ENCODE measurements around the gene MRPL37. TPM values are rescaled to one million over a fixed set of nuclear protein-coding genes. Genes with fewer than 3 reads are reported as not detected.
A peak's percentile ranks its signal among the peaks of the same experiment; 100 is the strongest.

Gene MRPL37
- total RNA-seq, 1 experiment from 2014 or later = 138 TPM

DNA sequence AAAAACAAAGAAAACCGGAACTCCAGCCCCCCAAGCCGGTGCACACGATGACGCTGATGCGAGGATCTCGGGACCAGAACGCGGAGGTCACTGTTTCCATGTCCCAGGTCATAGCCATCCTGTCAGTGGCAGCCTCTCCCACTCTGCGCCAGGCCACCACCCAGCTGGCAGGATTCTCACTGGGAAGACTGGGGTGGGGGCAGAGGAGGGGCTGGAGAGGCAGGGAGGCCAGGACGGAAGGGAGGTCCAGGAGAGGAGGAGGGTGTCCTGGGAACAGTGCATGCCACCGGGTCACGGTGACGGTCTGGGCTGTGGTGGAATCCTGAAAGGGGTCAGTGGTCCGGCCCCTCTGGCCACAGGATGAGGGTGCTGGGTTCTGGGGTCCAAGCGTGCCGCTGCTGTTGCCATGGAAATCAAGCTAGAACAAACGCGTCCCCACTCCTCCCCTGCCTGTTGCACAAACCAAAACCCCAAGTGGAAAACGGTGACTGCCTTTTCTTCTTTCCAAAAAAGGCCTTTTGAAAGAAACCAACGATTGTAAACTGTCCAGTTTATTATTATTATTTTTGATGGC is 26.1 kb downstream of the MRPL37 start:
- ATAC-seq (no peak), DNase-seq (ENCODE audit: low read depth, low spot score) (no peak)
- TF ChIP-seq SIN3A (IDR thresholded peaks at IDR 0.05; ENCODE audit: borderline replicate concordance, insufficient read depth, low read depth, low read length) = no peak
- TF ChIP-seq POLR2AphosphoS5 (IDR thresholded peaks at IDR 0.05; ENCODE audit: low read depth, low read length) = no peak
- no peak for TF ChIP-seq TCF7L2 (IDR thresholded peaks at IDR 0.05; ENCODE audit: low read depth, low read length)
- TF ChIP-seq, protein P1, sequence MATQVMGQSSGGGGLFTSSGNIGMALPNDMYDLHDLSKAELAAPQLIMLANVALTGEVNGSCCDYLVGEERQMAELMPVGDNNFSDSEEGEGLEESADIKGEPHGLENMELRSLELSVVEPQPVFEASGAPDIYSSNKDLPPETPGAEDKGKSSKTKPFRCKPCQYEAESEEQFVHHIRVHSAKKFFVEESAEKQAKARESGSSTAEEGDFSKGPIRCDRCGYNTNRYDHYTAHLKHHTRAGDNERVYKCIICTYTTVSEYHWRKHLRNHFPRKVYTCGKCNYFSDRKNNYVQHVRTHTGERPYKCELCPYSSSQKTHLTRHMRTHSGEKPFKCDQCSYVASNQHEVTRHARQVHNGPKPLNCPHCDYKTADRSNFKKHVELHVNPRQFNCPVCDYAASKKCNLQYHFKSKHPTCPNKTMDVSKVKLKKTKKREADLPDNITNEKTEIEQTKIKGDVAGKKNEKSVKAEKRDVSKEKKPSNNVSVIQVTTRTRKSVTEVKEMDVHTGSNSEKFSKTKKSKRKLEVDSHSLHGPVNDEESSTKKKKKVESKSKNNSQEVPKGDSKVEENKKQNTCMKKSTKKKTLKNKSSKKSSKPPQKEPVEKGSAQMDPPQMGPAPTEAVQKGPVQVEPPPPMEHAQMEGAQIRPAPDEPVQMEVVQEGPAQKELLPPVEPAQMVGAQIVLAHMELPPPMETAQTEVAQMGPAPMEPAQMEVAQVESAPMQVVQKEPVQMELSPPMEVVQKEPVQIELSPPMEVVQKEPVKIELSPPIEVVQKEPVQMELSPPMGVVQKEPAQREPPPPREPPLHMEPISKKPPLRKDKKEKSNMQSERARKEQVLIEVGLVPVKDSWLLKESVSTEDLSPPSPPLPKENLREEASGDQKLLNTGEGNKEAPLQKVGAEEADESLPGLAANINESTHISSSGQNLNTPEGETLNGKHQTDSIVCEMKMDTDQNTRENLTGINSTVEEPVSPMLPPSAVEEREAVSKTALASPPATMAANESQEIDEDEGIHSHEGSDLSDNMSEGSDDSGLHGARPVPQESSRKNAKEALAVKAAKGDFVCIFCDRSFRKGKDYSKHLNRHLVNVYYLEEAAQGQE (IDR thresholded peaks at IDR 0.05; ENCODE audit: insufficient read depth in 1 of 2, low read depth in 2 of 2, low read length in 1 of 2) = no peak
- TF ChIP-seq, protein P2, sequence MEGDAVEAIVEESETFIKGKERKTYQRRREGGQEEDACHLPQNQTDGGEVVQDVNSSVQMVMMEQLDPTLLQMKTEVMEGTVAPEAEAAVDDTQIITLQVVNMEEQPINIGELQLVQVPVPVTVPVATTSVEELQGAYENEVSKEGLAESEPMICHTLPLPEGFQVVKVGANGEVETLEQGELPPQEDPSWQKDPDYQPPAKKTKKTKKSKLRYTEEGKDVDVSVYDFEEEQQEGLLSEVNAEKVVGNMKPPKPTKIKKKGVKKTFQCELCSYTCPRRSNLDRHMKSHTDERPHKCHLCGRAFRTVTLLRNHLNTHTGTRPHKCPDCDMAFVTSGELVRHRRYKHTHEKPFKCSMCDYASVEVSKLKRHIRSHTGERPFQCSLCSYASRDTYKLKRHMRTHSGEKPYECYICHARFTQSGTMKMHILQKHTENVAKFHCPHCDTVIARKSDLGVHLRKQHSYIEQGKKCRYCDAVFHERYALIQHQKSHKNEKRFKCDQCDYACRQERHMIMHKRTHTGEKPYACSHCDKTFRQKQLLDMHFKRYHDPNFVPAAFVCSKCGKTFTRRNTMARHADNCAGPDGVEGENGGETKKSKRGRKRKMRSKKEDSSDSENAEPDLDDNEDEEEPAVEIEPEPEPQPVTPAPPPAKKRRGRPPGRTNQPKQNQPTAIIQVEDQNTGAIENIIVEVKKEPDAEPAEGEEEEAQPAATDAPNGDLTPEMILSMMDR (IDR thresholded peaks at IDR 0.05) = no peak
- no peaks in the 10 kb centered on the region for H3K36me3 ChIP-seq (ENCODE audit: control insufficient read depth, insufficient read depth, low read length)
- in situ Hi-C loops (cut with HindIII; ENCODE audit: low pct_unique_long_range_greater_than_20kb, low sequenced_read_pairs) (no loop called here), intact Hi-C loops (cut with micrococcal nuclease; ENCODE audit: unreplicated experiment) (no loop called here)
- no peak overlapping the region for H3K4me3 ChIP-seq (ENCODE audit: low read depth in 2 of 2, low read length in 2 of 2)
- ChIA-PET CTCF (interaction anchor here (0.6 kb wide), 1 partner anchor 46 kb away, joined by 4 read pairs; no protein-coding TSS in a partner anchor), POLR2A (no interaction called here)
- BruUV-seq (replicated peaks) = TSS peak; percentile 71
- no peak overlapping the region for H3K27ac ChIP-seq (ENCODE audit: low read length)
- no peaks in the 10 kb centered on the region for H3K4me1 ChIP-seq (ENCODE audit: control insufficient read depth, insufficient read depth, low read length)
- no peaks in the 10 kb centered on the region for H3K9me3 ChIP-seq (ENCODE audit: control insufficient read depth, insufficient read depth, low read depth, low read length)
- no peaks in the 10 kb centered on the region for H3K27me3 ChIP-seq (ENCODE audit: control insufficient read depth, insufficient read depth, low read length)

DNA sequence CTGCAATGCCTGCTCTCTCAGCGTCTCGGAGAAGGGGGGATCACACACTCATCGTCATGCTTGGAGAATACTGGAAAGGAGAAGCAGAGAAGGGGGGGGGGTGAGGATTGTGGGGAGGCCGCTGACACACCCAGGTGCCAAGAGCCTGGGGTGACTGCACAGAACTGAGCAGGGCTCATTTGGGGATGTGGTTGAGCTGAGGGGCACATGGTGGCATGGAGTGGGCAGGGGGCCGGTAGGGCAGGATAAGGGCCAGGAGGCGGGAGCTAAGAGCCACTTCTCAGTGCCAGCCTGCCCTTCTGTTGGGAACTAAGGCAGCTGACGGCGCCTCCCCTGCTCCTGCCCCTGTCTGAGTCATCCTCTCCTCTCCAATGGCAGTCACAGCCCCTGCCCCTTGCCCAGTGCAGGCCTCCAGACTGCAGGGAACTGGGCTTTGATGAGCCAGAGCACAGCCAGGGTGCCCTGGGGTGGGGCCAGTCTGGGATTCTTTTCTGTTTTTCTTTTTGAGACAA is 27.2 kb downstream of the MRPL37 start:
- DNase-seq (ENCODE audit: low read depth, low spot score) = no peak
- ChIA-PET POLR2A (no interaction called here), CTCF (no interaction called here)
- H3K4me1 ChIP-seq (ENCODE audit: control insufficient read depth, insufficient read depth, low read length) = no peaks in the 10 kb centered on the region
- H3K27me3 ChIP-seq (ENCODE audit: control insufficient read depth, insufficient read depth, low read length) = no peaks in the 10 kb centered on the region
- in situ Hi-C loops (cut with HindIII; ENCODE audit: low pct_unique_long_range_greater_than_20kb, low sequenced_read_pairs) (no loop called here), intact Hi-C loops (cut with micrococcal nuclease; ENCODE audit: unreplicated experiment) (no loop called here)
- BruUV-seq (replicated peaks) = no TSS peak
- H3K36me3 ChIP-seq (ENCODE audit: control insufficient read depth, insufficient read depth, low read length) = no peaks in the 10 kb centered on the region
- peak; percentile 67 for ATAC-seq
- TF ChIP-seq SIN3A (IDR thresholded peaks at IDR 0.05; ENCODE audit: borderline replicate concordance, insufficient read depth, low read depth, low read length) (no peak), POLR2AphosphoS5 (IDR thresholded peaks at IDR 0.05; ENCODE audit: low read depth, low read length) (no peak), TCF7L2 (IDR thresholded peaks at IDR 0.05; ENCODE audit: low read depth, low read length) (no peak)
- TF ChIP-seq, protein P2 (IDR thresholded peaks at IDR 0.05) = no peak
- TF ChIP-seq, protein P1 (IDR thresholded peaks at IDR 0.05; ENCODE audit: insufficient read depth in 1 of 2, low read depth in 2 of 2, low read length in 1 of 2) = no peak
- no peak overlapping the region for H3K4me3 ChIP-seq (ENCODE audit: low read depth in 2 of 2, low read length in 2 of 2)
- H3K9me3 ChIP-seq (ENCODE audit: control insufficient read depth, insufficient read depth, low read depth, low read length) = no peaks in the 10 kb centered on the region
- no peak overlapping the region for H3K27ac ChIP-seq (ENCODE audit: low read length)

Measured in Panc1 (cell line).